ENCODE data around the gene ZNF521. TPM values are rescaled to one million over a fixed set of nuclear protein-coding genes. Genes with fewer than 3 reads are reported as not detected.

Gene ZNF521
- total and polyA plus RNA-seq, 4 donors, result 0.50 to 3.7 (median 1.5) TPM

- H3K4me3 ChIP-seq (ENCODE audit: low read depth in 1 of 3, low read length in 3 of 3), result no peak overlapping the region
- no peaks in the 10 kb centered on the region for H3K9me3 ChIP-seq (ENCODE audit: control insufficient read depth in 4 of 4, low read length in 3 of 4)
- TF ChIP-seq FOXA1 (IDR thresholded peaks at IDR 0.05), result no peak
- TF ChIP-seq EGR1 (IDR thresholded peaks at IDR 0.05; ENCODE audit: low read depth in 2 of 2), result no peak
- TF ChIP-seq HNF4A (conservative IDR thresholded peaks at IDR 0.05), result no peak
- no peak for TF ChIP-seq NR2F2 (IDR thresholded peaks at IDR 0.05)
- TF ChIP-seq GABPA (IDR thresholded peaks at IDR 0.05 in 1 of 2, conservative IDR thresholded peaks at IDR 0.05 in 1 of 2), result no peak
- TF ChIP-seq ATF3 (IDR thresholded peaks at IDR 0.05), result no peak
- TF ChIP-seq TAF1 (conservative IDR thresholded peaks at IDR 0.05), result no peak
- TF ChIP-seq FOXA2 (IDR thresholded peaks at IDR 0.05), result no peak
- no peak for TF ChIP-seq SP1 (IDR thresholded peaks at IDR 0.05)
- TF ChIP-seq RAD21 (IDR thresholded peaks at IDR 0.05), result no peak
- no peak for TF ChIP-seq JUND (IDR thresholded peaks at IDR 0.05)
- TF ChIP-seq RXRA (IDR thresholded peaks at IDR 0.05), result no peak
- TF ChIP-seq ZBTB33 (IDR thresholded peaks at IDR 0.05), result no peak
- no peak for TF ChIP-seq HNF4G (IDR thresholded peaks at IDR 0.05)
- TF ChIP-seq CTCF (IDR thresholded peaks at IDR 0.05; ENCODE audit: low read depth, low read length, missing input control), result no peak
- no peak for TF ChIP-seq REST (IDR thresholded peaks at IDR 0.05)
- TF ChIP-seq MAX (IDR thresholded peaks at IDR 0.05), result no peak
- H3K27ac ChIP-seq (ENCODE audit: low read depth in 1 of 2, low read length in 2 of 2), result no peak overlapping the region
- H3K36me3 ChIP-seq (ENCODE audit: control insufficient read depth in 4 of 4, insufficient read depth in 3 of 4, low read depth in 1 of 4, low read length in 3 of 4), result no peaks in the 10 kb centered on the region
- peaks cover 0 to 3% (median 0%) of the 10 kb centered on the region in 4 donors for H3K27me3 ChIP-seq (ENCODE audit: control insufficient read depth in 4 of 4, insufficient read depth in 4 of 4, low read length in 3 of 4)
- H3K9ac ChIP-seq (ENCODE audit: low read depth in 1 of 2, low read length in 2 of 2), result no peak overlapping the region
- H3K4me1 ChIP-seq (ENCODE audit: control insufficient read depth in 4 of 4, insufficient read depth in 4 of 4, low read length in 3 of 4), result no peaks in the 10 kb centered on the region
- no peak for DNase-seq (ENCODE audit: low spot score)
- 72% methylated on average over 3 of the region's 3 CpGs for WGBS
These were observed 60.8 kb downstream of the ZNF521 start for GRCh38 chr18:25291150-25291549.
